SK-N-SH (cell line): ENCODE measurements around the gene TMEM164. TPM values are rescaled to one million over a fixed set of nuclear protein-coding genes. Genes with fewer than 3 reads are reported as not detected.

Experiments
- CTCF ChIA-PET: fragments of 300-600, 350-600 bp; formaldehyde crosslinking; extraction: SDS; loops from one replicate; lab custom pipeline; 2021; lab: Yijun Ruan, JAX
- POLR2A ChIA-PET: fragments of 350-600 bp; sonication (Branson Sonifier 250); formaldehyde crosslinking; extraction: SDS; loops from one replicate; lab custom pipeline; 2020; ENCODE audit warnings: antibody characterized with exemption, inconsistent platforms; lab: Yijun Ruan, JAX
- DNase-seq: peaks from one replicate; pipeline ENCODE4 v3.0.0; 2012
- H2AFZ ChIP-seq: fragments of 200-600 bp; sonication (generic); 2 replicates; pipeline ENCODE4 v1.8.1; 2016; ENCODE audit warnings: antibody characterized with exemption, mild to moderate bottlenecking, low read depth
- H3F3A ChIP-seq: fragments of 200-600 bp; sonication (generic); replicated peaks from 2 replicates; pipeline ENCODE3; 2016; ENCODE audit warnings: antibody characterized with exemption, mild to moderate bottlenecking; ENCODE audit not compliant: insufficient read depth
- H3K27ac ChIP-seq, 2 experiments: fragments of 200-500 bp in 1 of 2; fragments of 200-600 bp in 1 of 2; sonication (Bioruptor generic) in 1 of 2; sonication (generic), shearing (Covaris generic) in 1 of 2; 2 replicates each; pipeline versions ENCODE4 v1.5.1 to v1.6.1; 2014 to 2016; ENCODE audit warnings: low read depth in 2 of 2, inconsistent platforms in 1 of 2, low read length in 1 of 2, mild to moderate bottlenecking in 1 of 2, mixed read lengths in 1 of 2
- H3K27me3 ChIP-seq: fragments of 200-600 bp; sonication (generic), shearing (Covaris generic); 2 replicates; pipeline ENCODE4 v1.6.1; 2016; ENCODE audit warnings: mixed run types; ENCODE audit not compliant: insufficient read depth
- H3K36me3 ChIP-seq, 2 experiments: fragments of 200-500 bp in 1 of 2; fragments of 200-600 bp in 1 of 2; sonication (Bioruptor generic) in 1 of 2; sonication (generic) in 1 of 2; replicated peaks in 1 of 2; 2 replicates each; pipeline versions ENCODE3 to v1.5.1; 2014 to 2016; ENCODE audit warnings: low read length in 1 of 2, mild to moderate bottlenecking in 1 of 2; ENCODE audit not compliant: insufficient read depth in 2 of 2, control insufficient read depth in 1 of 2
- H3K4me1 ChIP-seq, 2 experiments: fragments of 200-500 bp in 1 of 2; fragments of 200-600 bp in 1 of 2; sonication (Bioruptor generic) in 1 of 2; sonication (generic), shearing (Covaris generic) in 1 of 2; 2 replicates each; pipeline versions ENCODE4 v1.5.1 to v1.6.1; 2014 to 2016; ENCODE audit warnings: low read depth in 1 of 2, low read length in 1 of 2, mixed run types in 1 of 2; ENCODE audit not compliant: insufficient read depth in 2 of 2, control insufficient read depth in 1 of 2
- H3K4me2 ChIP-seq: fragments of 200-600 bp; sonication (generic), shearing (Covaris generic); 2 replicates; pipeline ENCODE4 v1.6.1; 2017; ENCODE audit warnings: mixed run types
- H3K4me3 ChIP-seq, 2 experiments: fragments of 200-500 bp in 1 of 2; fragments of 200-600 bp in 1 of 2; sonication (Bioruptor generic) in 1 of 2; sonication (generic), shearing (Covaris generic) in 1 of 2; 2 replicates each; pipeline versions ENCODE4 v1.5.1 to v1.8.1; 2014 to 2016; ENCODE audit warnings: low read depth in 2 of 2, inconsistent platforms in 1 of 2, low read length in 1 of 2, mild to moderate bottlenecking in 1 of 2, mixed read lengths in 1 of 2, moderate library complexity in 1 of 2
- H3K79me2 ChIP-seq: fragments of 200-600 bp; sonication (generic); 2 replicates; pipeline ENCODE4 v1.8.1; 2017; ENCODE audit warnings: mild to moderate bottlenecking; ENCODE audit not compliant: insufficient read depth
- H3K9ac ChIP-seq: fragments of 200-600 bp; sonication (generic); 2 replicates; pipeline ENCODE4 v1.6.1; 2017; ENCODE audit warnings: mixed run types
- H3K9me2 ChIP-seq: fragments of 200-600 bp; sonication (generic); 2 replicates; pipeline ENCODE4 v1.6.1; 2017; ENCODE audit warnings: mixed run types
- H3K9me3 ChIP-seq: fragments of 200-600 bp; sonication (generic); 2 replicates; pipeline ENCODE4 v1.6.1; 2017; ENCODE audit warnings: mixed run types, mild to moderate bottlenecking, moderate library complexity
- H4K20me1 ChIP-seq: fragments of 200-600 bp; sonication (generic); 2 replicates; pipeline ENCODE4 v1.6.1; 2017; ENCODE audit warnings: mild to moderate bottlenecking, mixed run types; ENCODE audit not compliant: insufficient read depth
- CHD2 ChIP-seq: fragments of 150-350 bp; IDR thresholded peaks from 2 replicates; pipeline ENCODE4 v1.6.1; 2018; ENCODE audit warnings: low read length; ENCODE audit not compliant: partially characterized antibody
- FOXM1 ChIP-seq: IDR thresholded peaks from 2 replicates; pipeline ENCODE4 v1.4.0; 2012; ENCODE audit warnings: low read depth, mild to moderate bottlenecking
- MEF2A ChIP-seq: IDR thresholded peaks from 2 replicates; pipeline ENCODE4 v1.4.0; 2012; ENCODE audit warnings: low read depth, borderline replicate concordance
- NFIC ChIP-seq: IDR thresholded peaks from 2 replicates; pipeline ENCODE4 v1.4.0; 2012; ENCODE audit warnings: borderline replicate concordance
- NRF1 ChIP-seq: IDR thresholded peaks from 2 replicates; pipeline ENCODE4 v1.6.1; 2012; ENCODE audit warnings: low read depth, mild to moderate bottlenecking, low read length
- POLR2AphosphoS5 ChIP-seq: IDR thresholded peaks from 2 replicates; pipeline ENCODE4 v1.6.1; 2012; ENCODE audit warnings: low read depth, low read length
- SMC3 ChIP-seq: IDR thresholded peaks from 2 replicates; pipeline ENCODE4 v1.6.1; 2012; ENCODE audit warnings: low read depth, low read length, improper control_type of control experiment
- TAF1 ChIP-seq: IDR thresholded peaks from 2 replicates; pipeline ENCODE4 v1.6.1; 2012; ENCODE audit warnings: low read depth, mild to moderate bottlenecking, low read length, moderate library complexity, borderline replicate concordance
- TCF12 ChIP-seq: IDR thresholded peaks from 2 replicates; pipeline ENCODE4 v1.4.0; 2012
- WGBS: methylation state at CpG from one replicate; pipeline ENCODE4 v1.1.6; 2017; ENCODE audit warnings: low lambda C conversion rate; 5-methylcytosine and 5-hydroxymethylcytosine counted together
- polyA plus RNA-seq, 3 experiments: library from polyadenylated mRNA; depleted of rRNA; stranded (reverse); fragments of >200 nt; gene quantifications; 2 replicates each; pipeline ENCODE4 v1.2.3, GENCODE V29; 2012
- TF ChIP-seq, protein P1 (sequence below): IDR thresholded peaks from 2 replicates; pipeline ENCODE4 v1.4.0; 2012; ENCODE audit warnings: low read depth

TMEM164 gene
- polyA plus RNA-seq, 1 of the 3 experiments (the other 2 are of a cell fraction): 11.9 TPM

DNA sequence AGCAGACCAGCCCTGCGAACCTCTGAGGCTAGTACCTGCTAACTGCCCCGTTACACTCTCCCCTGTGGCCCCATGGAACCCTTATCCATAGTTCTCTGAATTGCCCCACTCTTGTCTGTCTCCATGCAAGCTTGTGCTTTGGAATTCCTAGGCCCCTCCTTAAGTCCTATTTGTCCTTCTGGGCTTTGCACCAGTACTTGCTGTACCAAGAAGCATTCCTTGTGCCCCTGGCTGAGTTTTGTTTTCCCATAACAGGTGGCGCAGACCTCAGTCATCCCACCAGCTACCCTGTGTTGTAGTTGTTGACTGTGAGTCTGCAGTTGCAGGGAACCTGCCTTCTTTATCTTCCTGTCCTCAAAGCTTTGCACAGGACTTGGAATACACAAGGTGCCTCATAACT lies 167.1 kb downstream of the TMEM164 start:
- H3K27ac ChIP-seq: no peak overlapping the region
- no peaks in the 10 kb centered on the region for H3K79me2 ChIP-seq
- CTCF ChIA-PET: interaction anchor here (0.7 to 19.4 kb wide), 3 partner anchors 10 to 244 kb away, joined by 3 to 315 read pairs (median 6); no protein-coding TSS in a partner anchor
- no peak overlapping the region for H3K4me2 ChIP-seq
- no peak overlapping the region for H3K9ac ChIP-seq
- POLR2A ChIA-PET: no interaction called here
- no peak overlapping the region for H3K4me3 ChIP-seq
- H3K4me1 ChIP-seq: no peaks in the 10 kb centered on the region; a peak in 1 of 4 replicates
- H3K36me3 ChIP-seq: no peaks in the 10 kb centered on the region
- no peak overlapping the region for H2AFZ ChIP-seq
- TF ChIP-seq FOXM1 (no peak), SMC3 (no peak), MEF2A (no peak), TAF1 (no peak), CHD2 (no peak)
- H3K9me2 ChIP-seq: no peaks in the 10 kb centered on the region
- no peaks in the 10 kb centered on the region for H4K20me1 ChIP-seq
- DNase-seq: no peak
- no peaks in the 10 kb centered on the region for H3F3A ChIP-seq
- no peaks in the 10 kb centered on the region for H3K27me3 ChIP-seq
- 55% methylated on average over 3 of the region's 3 CpGs for WGBS
- H3K9me3 ChIP-seq: no peaks in the 10 kb centered on the region

DNA sequence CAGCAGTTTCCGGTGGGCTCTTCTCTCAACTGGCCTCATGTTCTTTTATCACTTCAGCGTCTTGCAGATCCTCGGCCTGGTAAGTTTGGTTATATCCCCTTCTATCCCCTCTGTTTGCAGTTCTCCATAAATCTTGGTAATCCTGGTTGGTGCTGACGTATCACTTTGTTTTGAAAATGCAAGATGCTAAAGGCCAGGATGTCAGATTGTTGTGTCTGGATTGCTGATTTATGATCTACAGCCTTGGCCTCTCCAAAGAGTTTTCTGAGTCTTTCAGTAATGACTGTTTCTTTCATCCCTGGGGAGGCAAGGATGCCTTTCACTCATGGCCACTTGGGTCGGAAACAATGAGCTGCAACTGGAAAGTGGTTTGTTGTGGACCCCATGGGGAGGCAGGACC lies 168.5 kb downstream of the TMEM164 start:
- H3K36me3 ChIP-seq: no peaks in the 10 kb centered on the region
- no peak for DNase-seq
- no peak overlapping the region for H3K9ac ChIP-seq
- ChIA-PET CTCF (interaction anchor here (1.5 kb wide), 1 partner anchor 11 kb away, joined by 5 read pairs; no protein-coding TSS in a partner anchor), POLR2A (no interaction called here)
- H3K9me2 ChIP-seq: no peaks in the 10 kb centered on the region
- no peaks in the 10 kb centered on the region for H3K79me2 ChIP-seq
- no peak overlapping the region for H2AFZ ChIP-seq
- no peak overlapping the region for H3K4me2 ChIP-seq
- no peaks in the 10 kb centered on the region for H4K20me1 ChIP-seq
- H3K9me3 ChIP-seq: no peaks in the 10 kb centered on the region
- H3K4me1 ChIP-seq: no peaks in the 10 kb centered on the region; a peak in 1 of 4 replicates
- H3K27ac ChIP-seq: no peak overlapping the region
- H3F3A ChIP-seq: no peaks in the 10 kb centered on the region
- H3K27me3 ChIP-seq: no peaks in the 10 kb centered on the region
- WGBS: 42% methylated on average over 5 of the region's 5 CpGs
- TF ChIP-seq POLR2AphosphoS5 (no peak), TCF12 (no peak)
- H3K4me3 ChIP-seq: no peak overlapping the region

DNA sequence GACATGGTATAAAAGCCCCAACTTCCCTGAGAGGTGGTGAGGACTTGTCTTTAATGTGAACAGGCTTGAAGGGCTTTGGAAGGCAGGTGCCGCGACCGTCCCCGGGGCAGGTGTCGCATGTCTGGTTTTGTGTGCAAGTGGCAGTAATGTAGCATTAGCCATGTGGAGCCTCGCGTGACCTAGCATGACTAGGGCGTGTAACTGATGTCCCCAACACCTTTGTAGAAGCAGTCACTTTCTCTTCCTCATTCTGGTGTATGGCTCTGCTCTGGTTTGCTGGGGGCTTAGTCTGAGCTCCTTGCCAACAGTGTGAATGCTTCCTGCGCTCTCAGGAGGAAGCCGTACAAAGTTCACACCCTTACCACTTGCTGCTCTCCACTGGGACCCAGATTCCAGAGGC lies 169.3 kb downstream of the TMEM164 start:
- Histone ChIP-seq H3K9me2 (no peaks in the 10 kb centered on the region), H3K27me3 (no peaks in the 10 kb centered on the region), H3F3A (no peaks in the 10 kb centered on the region), H2AFZ (no peak overlapping the region), H4K20me1 (no peaks in the 10 kb centered on the region), H3K79me2 (no peaks in the 10 kb centered on the region), H3K4me3 (no peak overlapping the region), H3K36me3 (no peaks in the 10 kb centered on the region), H3K27ac (no peak overlapping the region)
- CTCF ChIA-PET: interaction anchor here (1.5 kb wide), 1 partner anchor 12 kb away, joined by 5 read pairs; no protein-coding TSS in a partner anchor
- DNase-seq: no peak
- no peak for TF ChIP-seq NRF1
- TF ChIP-seq SMC3: no peak
- TF ChIP-seq, protein P1, sequence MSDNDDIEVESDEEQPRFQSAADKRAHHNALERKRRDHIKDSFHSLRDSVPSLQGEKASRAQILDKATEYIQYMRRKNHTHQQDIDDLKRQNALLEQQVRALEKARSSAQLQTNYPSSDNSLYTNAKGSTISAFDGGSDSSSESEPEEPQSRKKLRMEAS: no peak
- TF ChIP-seq NFIC: no peak
- TF ChIP-seq, all 33 proteins: peak for 0
- 67% methylated on average over 7 of the region's 10 CpGs for WGBS
- no peaks in the 10 kb centered on the region; a peak in 1 of 4 replicates for H3K4me1 ChIP-seq
- POLR2A ChIA-PET: no interaction called here
- H3K9ac ChIP-seq: no peak overlapping the region
- H3K9me3 ChIP-seq: no peaks in the 10 kb centered on the region
- no peak overlapping the region for H3K4me2 ChIP-seq
